GM23248 (cell line): ENCODE measurements around the gene ALPI.
"Not testable (repeated sequence)": the region's sequence is repeated elsewhere in the genome, so short reads cannot be mapped to it uniquely, and the experiment has no call there.

Experiments used
- EZH2 ChIP-seq: fragments of 200-600 bp; sonication (generic); IDR thresholded peaks from 2 replicates; pipeline ENCODE4 v1.6.1; 2018; ENCODE audit warnings: antibody characterized with exemption, mild to moderate bottlenecking; ENCODE audit not compliant: insufficient read depth, poor library complexity, severe bottlenecking
- EZH2phosphoT487 ChIP-seq: fragments of 200-600 bp; sonication (generic); IDR thresholded peaks from 2 replicates; pipeline ENCODE4 v1.6.1; 2018; ENCODE audit warnings: antibody characterized with exemption, moderate library complexity, mild to moderate bottlenecking, low read depth; ENCODE audit not compliant: insufficient read depth

- not testable (repeated sequence) for TF ChIP-seq EZH2phosphoT487, EZH2
Observed at GRCh38 chr2:232440220-232441018, 15.5 kb upstream of the ALPI start.
